GM23248 (cell line): ENCODE data around the gene LMO2.

Experiments used
- EZH2 ChIP-seq: fragments of 200-600 bp; sonication (generic); IDR thresholded peaks from 2 replicates; pipeline ENCODE4 v1.6.1; 2018; ENCODE audit warnings: antibody characterized with exemption, mild to moderate bottlenecking; ENCODE audit not compliant: insufficient read depth, poor library complexity, severe bottlenecking
- EZH2phosphoT487 ChIP-seq: fragments of 200-600 bp; sonication (generic); IDR thresholded peaks from 2 replicates; pipeline ENCODE4 v1.6.1; 2018; ENCODE audit warnings: antibody characterized with exemption, moderate library complexity, mild to moderate bottlenecking, low read depth; ENCODE audit not compliant: insufficient read depth

DNA sequence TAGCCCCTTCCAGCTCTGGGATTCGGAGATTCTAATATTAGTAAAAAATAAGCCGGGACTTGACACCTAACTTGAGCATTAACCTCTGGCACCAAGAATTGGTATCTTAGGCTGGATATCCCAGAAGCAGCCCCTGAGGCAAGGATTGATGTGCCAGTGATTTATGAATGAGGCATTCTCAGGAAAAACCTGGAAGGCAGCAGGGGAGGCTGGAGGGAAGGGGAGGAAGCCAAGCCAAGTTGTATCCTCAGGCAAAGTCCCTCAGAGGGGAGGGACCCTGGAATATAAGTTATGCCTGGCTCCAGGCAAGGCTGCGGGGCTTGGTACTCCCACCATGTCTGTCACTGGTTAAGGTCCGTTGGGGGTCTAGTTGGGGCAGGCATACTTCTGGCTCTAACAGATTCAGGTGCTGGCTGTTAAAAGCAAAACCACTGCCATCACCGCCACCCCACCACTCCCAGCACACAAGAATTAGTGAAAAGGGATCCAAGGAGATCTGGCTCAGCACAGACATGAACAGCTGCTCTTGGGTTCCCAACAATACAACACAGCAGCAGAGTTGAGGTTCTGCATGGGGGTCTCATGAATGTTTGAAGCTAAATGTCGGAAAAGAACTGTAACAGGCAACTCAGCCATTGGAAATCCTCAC lies 29.8 kb downstream of the LMO2 start:
- TF ChIP-seq EZH2 (no peak), EZH2phosphoT487 (no peak)
